GM20000 (cell line): ENCODE results near the gene SUN1.

ENCODE experiments used
- DNase-seq: peaks from one replicate; pipeline ENCODE4 v3.0.0; 2012; ENCODE audit warnings: low spot score
- CTCF ChIP-seq: IDR thresholded peaks from 2 replicates; pipeline ENCODE4 v1.5.1; 2012; ENCODE audit warnings: mild to moderate bottlenecking, control low read depth; ENCODE audit errors: extremely low read depth, missing control alignments

Gene SUN1

GRCh38 chr7:849145-849544 is 16.9 kb downstream of the SUN1 start:
- TF ChIP-seq CTCF: no peak
- no peak for DNase-seq

- DNase-seq: no peak
- TF ChIP-seq CTCF: no peak
Measured at GRCh38 chr7:849781-850180, 17.5 kb downstream of the SUN1 start.

GRCh38 chr7:851204-851603 is 18.9 kb downstream of the SUN1 start:
- DNase-seq: no peak
- no peak for TF ChIP-seq CTCF

- no peak for DNase-seq
- TF ChIP-seq CTCF: no peak
Measured at GRCh38 chr7:853366-854117, 21.3 kb downstream of the SUN1 start.

GRCh38 chr7:854118-854775 is 22.0 kb downstream of the SUN1 start:
- no peak for DNase-seq
- no peak for TF ChIP-seq CTCF

GRCh38 chr7:855686-856369 is 23.6 kb downstream of the SUN1 start:
- no peak for DNase-seq
- no peak for TF ChIP-seq CTCF
